ENCODE results near the gene ADAM19.

DNA sequence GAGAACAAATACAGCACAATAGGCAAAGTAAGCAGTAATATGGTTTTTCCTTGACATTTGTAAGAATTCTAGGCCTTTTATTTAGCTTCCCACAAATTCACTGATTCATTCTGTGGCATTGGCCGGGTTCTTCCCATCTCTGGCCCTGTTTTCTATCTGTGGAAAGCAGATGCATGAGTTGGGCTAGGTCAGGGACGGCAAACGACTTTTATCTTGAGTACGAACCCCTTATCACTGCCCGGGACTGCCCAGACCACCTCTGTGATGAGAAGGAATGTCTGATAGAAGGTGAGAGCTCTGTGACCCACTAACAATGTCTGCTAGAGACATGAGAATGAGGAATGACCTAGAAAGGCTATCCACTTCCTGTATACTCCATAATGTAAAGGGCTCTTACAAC lies 35.4 kb upstream of the ADAM19 start:
- no peak for TF ChIP-seq CTCF (conservative IDR thresholded peaks at IDR 0.05 in 1 of 2, IDR thresholded peaks at IDR 0.05 in 1 of 2; ENCODE audit: low read depth in 1 of 2, low read length in 2 of 2)
- no peak for TF ChIP-seq EZH2 (IDR thresholded peaks at IDR 0.05; ENCODE audit: low read length, missing control alignments)
